ENCODE results near the gene GPATCH11. TPM values are rescaled to one million over a fixed set of nuclear protein-coding genes. Genes with fewer than 3 reads are reported as not detected.

The GPATCH11 gene
- total RNA-seq, 1 experiment from 2014 or later, result 5.2 TPM

DNA sequence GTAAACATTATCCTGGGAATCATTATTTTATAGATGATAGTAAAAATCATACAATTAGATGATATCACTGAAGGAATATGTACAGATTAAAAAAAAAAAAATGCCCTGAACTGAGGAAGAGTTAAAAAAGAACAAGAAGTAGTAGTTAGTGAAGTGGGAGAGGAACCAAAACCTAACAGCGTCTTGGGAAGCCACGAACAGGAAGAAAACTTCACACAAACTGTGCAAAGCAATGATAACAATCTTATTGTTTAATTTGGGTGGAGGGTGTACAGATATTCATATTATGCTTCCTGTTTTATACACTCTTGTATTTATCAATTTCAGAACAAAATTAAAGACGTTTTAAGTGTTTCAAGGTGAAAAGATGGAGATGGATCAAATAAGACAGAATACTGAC lies 3.6 kb upstream of the GPATCH11 start:
- no peak for TF ChIP-seq EZH2 (IDR thresholded peaks at IDR 0.05; ENCODE audit: low read length, unreplicated experiment)
- TF ChIP-seq, protein P1, sequence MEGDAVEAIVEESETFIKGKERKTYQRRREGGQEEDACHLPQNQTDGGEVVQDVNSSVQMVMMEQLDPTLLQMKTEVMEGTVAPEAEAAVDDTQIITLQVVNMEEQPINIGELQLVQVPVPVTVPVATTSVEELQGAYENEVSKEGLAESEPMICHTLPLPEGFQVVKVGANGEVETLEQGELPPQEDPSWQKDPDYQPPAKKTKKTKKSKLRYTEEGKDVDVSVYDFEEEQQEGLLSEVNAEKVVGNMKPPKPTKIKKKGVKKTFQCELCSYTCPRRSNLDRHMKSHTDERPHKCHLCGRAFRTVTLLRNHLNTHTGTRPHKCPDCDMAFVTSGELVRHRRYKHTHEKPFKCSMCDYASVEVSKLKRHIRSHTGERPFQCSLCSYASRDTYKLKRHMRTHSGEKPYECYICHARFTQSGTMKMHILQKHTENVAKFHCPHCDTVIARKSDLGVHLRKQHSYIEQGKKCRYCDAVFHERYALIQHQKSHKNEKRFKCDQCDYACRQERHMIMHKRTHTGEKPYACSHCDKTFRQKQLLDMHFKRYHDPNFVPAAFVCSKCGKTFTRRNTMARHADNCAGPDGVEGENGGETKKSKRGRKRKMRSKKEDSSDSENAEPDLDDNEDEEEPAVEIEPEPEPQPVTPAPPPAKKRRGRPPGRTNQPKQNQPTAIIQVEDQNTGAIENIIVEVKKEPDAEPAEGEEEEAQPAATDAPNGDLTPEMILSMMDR (conservative IDR thresholded peaks at IDR 0.05; ENCODE audit: low read depth, low read length), result no peak
- TF ChIP-seq EZH2phosphoT487 (IDR thresholded peaks at IDR 0.05; ENCODE audit: borderline replicate concordance, low read length), result no peak
- POLR2A ChIA-PET (ENCODE audit: unreplicated experiment), result no interaction called here
- no TSS peak for BruUV-seq (replicated peaks)

DNA sequence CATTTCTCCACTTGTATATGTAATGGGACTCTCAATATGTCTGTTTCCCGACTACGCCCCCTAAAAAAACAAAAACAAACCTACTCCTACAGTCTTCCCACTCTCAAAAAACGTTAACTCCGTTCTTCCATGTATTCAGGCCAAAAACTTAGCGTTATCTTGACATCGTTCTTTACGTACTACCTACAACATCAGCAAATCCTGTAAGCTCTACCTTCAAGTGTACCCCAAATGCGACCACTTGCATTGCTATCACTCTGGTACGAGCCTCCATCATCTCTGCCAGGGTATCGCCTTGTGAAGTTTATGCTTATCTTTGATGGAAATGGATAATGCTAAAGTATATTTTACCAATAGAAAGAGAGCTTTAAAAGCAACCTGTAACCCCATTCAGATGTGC lies 479 bp downstream of the GPATCH11 start:
- no peak for ATAC-seq
- ChIA-PET POLR2A (ENCODE audit: unreplicated experiment) (interaction anchor here (0.5 kb wide), 1 partner anchor 1682 kb away, joined by 3 read pairs; no protein-coding TSS in a partner anchor), CTCF (interaction anchor here (0.7 kb wide), 1 partner anchor 806 kb away, joined by 3 read pairs; no protein-coding TSS in a partner anchor)
- no peak for TF ChIP-seq EZH2phosphoT487 (IDR thresholded peaks at IDR 0.05; ENCODE audit: borderline replicate concordance, low read length)
- no peak for TF ChIP-seq EZH2 (IDR thresholded peaks at IDR 0.05; ENCODE audit: low read length, unreplicated experiment)
- TF ChIP-seq, protein P1 (conservative IDR thresholded peaks at IDR 0.05; ENCODE audit: low read depth, low read length), result no peak
- peak overlapping the region; percentile 99 for H2AFZ ChIP-seq (ENCODE audit: low read length)
- H3K36me3 ChIP-seq (ENCODE audit: low read depth, low read length), result peaks cover 9% of the 10 kb centered on the region; the same call in 1 of the 2 replicates
- peak overlapping the region; percentile 83 for H3K9ac ChIP-seq (ENCODE audit: low read length)
- H3K9me2 ChIP-seq (replicated peaks; ENCODE audit: low read length), result no peaks in the 10 kb centered on the region
- peaks cover 29% of the 10 kb centered on the region for H3K4me1 ChIP-seq (ENCODE audit: insufficient read depth, low read length)
- peaks cover 5% of the 10 kb centered on the region for H3F3A ChIP-seq (ENCODE audit: low read length, unreplicated experiment)
- DNase-seq, result peak; percentile 4
- H3K4me2 ChIP-seq (ENCODE audit: low read length), result peak overlapping the region; percentile 95
- H4K20me1 ChIP-seq (ENCODE audit: low read length), result no peaks in the 10 kb centered on the region
- no peaks in the 10 kb centered on the region for H3K27me3 ChIP-seq (ENCODE audit: low read length)
- intact Hi-C loops (cut with micrococcal nuclease), result no loop called here
- no peaks in the 10 kb centered on the region for H3K9me3 ChIP-seq (ENCODE audit: low read length)
- no peak overlapping the region for H3K27ac ChIP-seq (ENCODE audit: low read length)
- BruUV-seq (replicated peaks), result TSS peak; percentile 73
- H3K4me3 ChIP-seq (ENCODE audit: low read length), result peak overlapping the region; percentile 84
- peaks cover 32% of the 10 kb centered on the region for H3K79me2 ChIP-seq (ENCODE audit: low read length)

More for the DNA sequence above, 3.6 kb upstream of the GPATCH11 start:
- no peak overlapping the region for H3K4me2 ChIP-seq (ENCODE audit: low read length)
- no peaks in the 10 kb centered on the region for H3K9me2 ChIP-seq (replicated peaks; ENCODE audit: low read length)
- H3K9me3 ChIP-seq (ENCODE audit: low read length), result no peaks in the 10 kb centered on the region
- H3K4me3 ChIP-seq (ENCODE audit: low read length), result no peak overlapping the region
- no peak overlapping the region for H2AFZ ChIP-seq (ENCODE audit: low read length)
- H4K20me1 ChIP-seq (ENCODE audit: low read length), result no peaks in the 10 kb centered on the region
- CTCF ChIA-PET, result no interaction called here
- H3K27ac ChIP-seq (ENCODE audit: low read length), result no peak overlapping the region
- H3K36me3 ChIP-seq (ENCODE audit: low read depth, low read length), result peaks cover 14% of the 10 kb centered on the region; the same call in 1 of the 2 replicates
- no peaks in the 10 kb centered on the region for H3K27me3 ChIP-seq (ENCODE audit: low read length)
- H3K4me1 ChIP-seq (ENCODE audit: insufficient read depth, low read length), result peaks cover 23% of the 10 kb centered on the region
- ATAC-seq (no peak), DNase-seq (no peak)
- intact Hi-C loops (cut with micrococcal nuclease), result no loop called here
- peaks cover 5% of the 10 kb centered on the region for H3F3A ChIP-seq (ENCODE audit: low read length, unreplicated experiment)
- H3K9ac ChIP-seq (ENCODE audit: low read length), result no peak overlapping the region
- H3K79me2 ChIP-seq (ENCODE audit: low read length), result peaks cover 36% of the 10 kb centered on the region

DNA sequence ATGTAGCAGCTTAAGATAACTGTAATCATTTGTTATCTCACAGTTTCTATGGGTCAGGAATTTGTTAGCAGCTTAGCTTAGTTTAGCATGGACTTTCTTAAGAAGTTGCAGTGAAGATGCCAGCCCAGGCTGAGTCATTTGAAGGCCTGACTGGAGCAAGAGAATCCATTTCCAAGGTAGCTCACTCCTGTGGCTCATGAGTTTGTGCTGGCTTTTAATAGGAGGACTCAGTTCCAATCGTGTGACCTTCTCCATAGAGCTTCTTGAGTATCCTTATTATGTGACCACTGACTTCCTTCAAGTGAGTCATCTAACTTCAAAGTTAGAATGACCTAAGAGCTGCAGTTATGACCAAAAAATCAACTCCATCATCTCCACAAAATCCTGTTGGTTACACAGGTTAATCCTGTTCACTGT lies 1.4 kb downstream of the GPATCH11 start:
- no TSS peak for BruUV-seq (replicated peaks)
- Histone ChIP-seq H3F3A (ENCODE audit: low read length, unreplicated experiment) (peaks cover 5% of the 10 kb centered on the region), H3K27ac (ENCODE audit: low read length) (peak overlapping the region; percentile 49), H3K4me2 (ENCODE audit: low read length) (peak overlapping the region; percentile 95), H3K9me2 (replicated peaks; ENCODE audit: low read length) (no peaks in the 10 kb centered on the region), H3K9ac (ENCODE audit: low read length) (no peak overlapping the region), H3K4me3 (ENCODE audit: low read length) (peak overlapping the region; percentile 84; the same call in 1 of the 2 replicates), H3K36me3 (ENCODE audit: low read depth, low read length) (peaks cover 4% of the 10 kb centered on the region; the same call in 1 of the 2 replicates), H4K20me1 (ENCODE audit: low read length) (no peaks in the 10 kb centered on the region), H3K9me3 (ENCODE audit: low read length) (no peaks in the 10 kb centered on the region), H3K79me2 (ENCODE audit: low read length) (peaks cover 32% of the 10 kb centered on the region), H3K4me1 (ENCODE audit: insufficient read depth, low read length) (peaks cover 29% of the 10 kb centered on the region), H2AFZ (ENCODE audit: low read length) (no peak overlapping the region), H3K27me3 (ENCODE audit: low read length) (no peaks in the 10 kb centered on the region)
- DNase-seq (peak; percentile 73), ATAC-seq (peak; percentile 18)
- ChIA-PET CTCF (no interaction called here), POLR2A (ENCODE audit: unreplicated experiment) (no interaction called here)
- TF ChIP-seq EZH2phosphoT487 (IDR thresholded peaks at IDR 0.05; ENCODE audit: borderline replicate concordance, low read length) (no peak), EZH2 (IDR thresholded peaks at IDR 0.05; ENCODE audit: low read length, unreplicated experiment) (no peak)
- TF ChIP-seq, protein P1 (conservative IDR thresholded peaks at IDR 0.05; ENCODE audit: low read depth, low read length), result no peak
- intact Hi-C loops (cut with micrococcal nuclease), result no loop called here
